HepG2 (cell line): Measurements from ENCODE around the gene CLEC2A.

Experiments used
- KAT2B ChIP-seq: fragments of 150-350 bp; IDR thresholded peaks from 2 replicates; pipeline ENCODE4 v1.6.1; 2014; ENCODE audit warnings: low read depth, low read length, borderline replicate concordance
- PBX3 ChIP-seq: sonication (generic); formaldehyde crosslinking; IDR thresholded peaks from 2 replicates; pipeline ENCODE4 v1.8.1; 2023; ENCODE audit warnings: missing genetic modification reagents, inconsistent platforms, borderline replicate concordance
- POLR2A ChIP-seq, 2 experiments: IDR thresholded peaks; 2 replicates each; pipeline ENCODE4 v1.6.1; 2011; ENCODE audit warnings: low read depth in 2 of 2, low read length in 2 of 2, mild to moderate bottlenecking in 1 of 2, moderate library complexity in 1 of 2; ENCODE audit not compliant: insufficient read depth in 1 of 2
- RAD51 ChIP-seq: fragments of 450-650 bp; IDR thresholded peaks from 2 replicates; pipeline ENCODE4 v1.6.1; 2016; ENCODE audit warnings: borderline replicate concordance
- SMAD1 ChIP-seq: sonication (generic); formaldehyde crosslinking; IDR thresholded peaks from 2 replicates; pipeline ENCODE4 v1.4.0; 2020; ENCODE audit warnings: missing genetic modification reagents, low read depth, mild to moderate bottlenecking, borderline replicate concordance
- YY1 ChIP-seq: IDR thresholded peaks from 2 replicates; pipeline ENCODE4 v1.6.1; 2011; ENCODE audit warnings: low read length, low read depth, moderate library complexity, mild to moderate bottlenecking; ENCODE audit not compliant: insufficient read depth, insufficient replicate concordance
- TF ChIP-seq, protein P1 (sequence below): sonication (generic); formaldehyde crosslinking; IDR thresholded peaks from 2 replicates; pipeline ENCODE4 v1.5.0; 2020; ENCODE audit warnings: mild to moderate bottlenecking, missing genetic modification reagents, moderate library complexity
- TF ChIP-seq, protein P2 (sequence below): sonication (generic); formaldehyde crosslinking; IDR thresholded peaks from 2 replicates; pipeline ENCODE4 v1.4.0; 2020; ENCODE audit warnings: missing genetic modification reagents, borderline replicate concordance
- TF ChIP-seq, protein P3 (sequence below): sonication (generic); formaldehyde crosslinking; IDR thresholded peaks from 2 replicates; pipeline ENCODE4 v1.8.0; 2023; ENCODE audit warnings: mild to moderate bottlenecking, missing genetic modification reagents

- no peak for TF ChIP-seq KAT2B
- TF ChIP-seq, protein P1, sequence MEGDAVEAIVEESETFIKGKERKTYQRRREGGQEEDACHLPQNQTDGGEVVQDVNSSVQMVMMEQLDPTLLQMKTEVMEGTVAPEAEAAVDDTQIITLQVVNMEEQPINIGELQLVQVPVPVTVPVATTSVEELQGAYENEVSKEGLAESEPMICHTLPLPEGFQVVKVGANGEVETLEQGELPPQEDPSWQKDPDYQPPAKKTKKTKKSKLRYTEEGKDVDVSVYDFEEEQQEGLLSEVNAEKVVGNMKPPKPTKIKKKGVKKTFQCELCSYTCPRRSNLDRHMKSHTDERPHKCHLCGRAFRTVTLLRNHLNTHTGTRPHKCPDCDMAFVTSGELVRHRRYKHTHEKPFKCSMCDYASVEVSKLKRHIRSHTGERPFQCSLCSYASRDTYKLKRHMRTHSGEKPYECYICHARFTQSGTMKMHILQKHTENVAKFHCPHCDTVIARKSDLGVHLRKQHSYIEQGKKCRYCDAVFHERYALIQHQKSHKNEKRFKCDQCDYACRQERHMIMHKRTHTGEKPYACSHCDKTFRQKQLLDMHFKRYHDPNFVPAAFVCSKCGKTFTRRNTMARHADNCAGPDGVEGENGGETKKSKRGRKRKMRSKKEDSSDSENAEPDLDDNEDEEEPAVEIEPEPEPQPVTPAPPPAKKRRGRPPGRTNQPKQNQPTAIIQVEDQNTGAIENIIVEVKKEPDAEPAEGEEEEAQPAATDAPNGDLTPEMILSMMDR (CRISPR knock-in tag), result no peak
- TF ChIP-seq POLR2A (IDR thresholded peaks at IDR 0.05; ENCODE audit: insufficient read depth in 1 of 2, low read depth in 2 of 2, low read length in 2 of 2), result no peak
- no peak for TF ChIP-seq PBX3
- TF ChIP-seq, protein P2, sequence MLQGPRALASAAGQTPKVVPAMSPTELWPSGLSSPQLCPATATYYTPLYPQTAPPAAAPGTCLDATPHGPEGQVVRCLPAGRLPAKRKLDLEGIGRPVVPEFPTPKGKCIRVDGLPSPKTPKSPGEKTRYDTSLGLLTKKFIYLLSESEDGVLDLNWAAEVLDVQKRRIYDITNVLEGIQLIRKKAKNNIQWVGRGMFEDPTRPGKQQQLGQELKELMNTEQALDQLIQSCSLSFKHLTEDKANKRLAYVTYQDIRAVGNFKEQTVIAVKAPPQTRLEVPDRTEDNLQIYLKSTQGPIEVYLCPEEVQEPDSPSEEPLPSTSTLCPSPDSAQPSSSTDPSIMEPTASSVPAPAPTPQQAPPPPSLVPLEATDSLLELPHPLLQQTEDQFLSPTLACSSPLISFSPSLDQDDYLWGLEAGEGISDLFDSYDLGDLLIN, result no peak
- TF ChIP-seq SMAD1 (CRISPR knock-in tag), result no peak
- no peak for TF ChIP-seq RAD51
- TF ChIP-seq YY1, result no peak
- TF ChIP-seq, protein P3, sequence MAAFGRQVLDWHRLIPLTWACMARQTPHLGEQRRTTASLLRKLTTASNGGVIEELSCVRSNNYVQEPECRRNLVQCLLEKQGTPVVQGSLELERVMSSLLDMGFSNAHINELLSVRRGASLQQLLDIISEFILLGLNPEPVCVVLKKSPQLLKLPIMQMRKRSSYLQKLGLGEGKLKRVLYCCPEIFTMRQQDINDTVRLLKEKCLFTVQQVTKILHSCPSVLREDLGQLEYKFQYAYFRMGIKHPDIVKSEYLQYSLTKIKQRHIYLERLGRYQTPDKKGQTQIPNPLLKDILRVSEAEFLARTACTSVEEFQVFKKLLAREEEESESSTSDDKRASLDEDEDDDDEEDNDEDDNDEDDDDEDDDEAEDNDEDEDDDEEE (CRISPR knock-in tag), result no peak
Observed at GRCh38 chr12:9957834-9958233, 25.7 kb upstream of the CLEC2A start.
